T-cell (primary cell): ENCODE results near the gene MAEL. TPM values are rescaled to one million over a fixed set of nuclear protein-coding genes. Genes with fewer than 3 reads are reported as not detected.
"Not testable (repeated sequence)": the region's sequence is repeated elsewhere in the genome, so short reads cannot be mapped to it uniquely, and the experiment has no call there.

ENCODE experiments used
- ATAC-seq, 4 experiments: fragments of 200-7000 bp in 3 of 4; fragments of 150-1000 bp in 1 of 4; cut with Tn5 transposase; replicated peaks in 1 of 4; 1 replicate in 3 of 4; 2 replicates in 1 of 4; pipeline ENCODE4 v1.10.0; 2021; ENCODE audit warnings: moderate library complexity in 3 of 4, mild to moderate bottlenecking in 2 of 4, moderate number of reproducible peaks in 1 of 4
- CTCF ChIA-PET, 2 donors: fragments of 300-600 bp; sonication (Branson Sonifier 250); formaldehyde crosslinking; loops; one replicate each; lab custom pipeline; 2022; ENCODE audit warnings: antibody characterized with exemption in 2 of 2; lab: Charles Lee
- POLR2A ChIA-PET, 2 donors: fragments of 300-600 bp; sonication (Branson Sonifier 250); formaldehyde crosslinking; loops; one replicate each; lab custom pipeline; 2022; ENCODE audit warnings: antibody characterized with exemption in 2 of 2; lab: Charles Lee
- DNase-seq, 35 experiments: peaks; one replicate each; pipeline versions ENCODE4 v3.0.0 to v3.0.0-alpha.2; 2013 to 2023
- H3K27ac ChIP-seq: one replicate; pipeline ENCODE4 v1.5.1; 2013; ENCODE audit warnings: low read length
- H3K27me3 ChIP-seq, 2 experiments: replicated peaks in 1 of 2; 1 replicate in 1 of 2; 2 replicates in 1 of 2; pipeline versions ENCODE4 v1.6.1 to v1.7.0; 2013; ENCODE audit warnings: low read length in 1 of 2, mixed read lengths in 1 of 2; ENCODE audit not compliant: control insufficient read depth in 2 of 2, insufficient read depth in 2 of 2; ENCODE audit errors: extremely low read depth in 1 of 2
- H3K36me3 ChIP-seq, 2 donors: 1 replicate in 1 of 2; 2 replicates in 1 of 2; pipeline versions ENCODE4 v1.6.1 to v1.7.0; 2013; ENCODE audit warnings: low read length in 1 of 2; ENCODE audit not compliant: control insufficient read depth in 2 of 2, insufficient read depth in 1 of 2; ENCODE audit errors: extremely low read depth in 1 of 2
- H3K4me1 ChIP-seq, 2 experiments: 1 replicate in 1 of 2; 2 replicates in 1 of 2; pipeline versions ENCODE4 v1.6.1 to v1.7.0; 2013; ENCODE audit warnings: low read length in 2 of 2, mixed read lengths in 1 of 2; ENCODE audit not compliant: insufficient read depth in 2 of 2, control insufficient read depth in 1 of 2; ENCODE audit errors: extremely low read depth in 1 of 2
- H3K4me3 ChIP-seq, 2 donors: 1 replicate in 1 of 2; 2 replicates in 1 of 2; pipeline versions ENCODE4 v1.5.1 to v1.7.0; 2013; ENCODE audit warnings: mild to moderate bottlenecking in 2 of 2, low read length in 1 of 2, moderate library complexity in 1 of 2; ENCODE audit not compliant: control insufficient read depth in 1 of 2; ENCODE audit errors: extremely low read depth in 1 of 2
- H3K9me3 ChIP-seq: 2 replicates; pipeline ENCODE4 v1.7.0; 2013
- H3K27ac Mint-ChIP-seq, 2 donors: one replicate each; pipeline ENCODE4 v1.8.0; 2020 to 2021; ENCODE audit warnings: mild to moderate bottlenecking in 2 of 2, mixed read lengths in 2 of 2
- H3K27me3 Mint-ChIP-seq, 2 donors: one replicate each; pipeline ENCODE4 v1.8.0; 2021 to 2022; ENCODE audit warnings: mixed read lengths in 2 of 2
- H3K36me3 Mint-ChIP-seq: one replicate; pipeline ENCODE4 v1.8.0; 2021; ENCODE audit warnings: mixed read lengths
- H3K4me1 Mint-ChIP-seq, 3 donors: one replicate each; pipeline ENCODE4 v1.8.0; 2020 to 2022; ENCODE audit warnings: mixed read lengths in 3 of 3, mild to moderate bottlenecking in 1 of 3
- H3K4me3 Mint-ChIP-seq, 3 donors: one replicate each; pipeline ENCODE4 v1.8.0; 2020 to 2022; ENCODE audit warnings: mild to moderate bottlenecking in 3 of 3, mixed read lengths in 3 of 3, moderate library complexity in 3 of 3
- H3K9me3 Mint-ChIP-seq, 3 donors: one replicate each; pipeline ENCODE4 v1.8.0; 2020 to 2022; ENCODE audit warnings: mixed read lengths in 3 of 3
- WGBS: methylation state at CpG from one replicate; pipeline ENCODE4 v1.1.5; 2013; ENCODE audit warnings: missing lambda C conversion rate; ENCODE audit not compliant: insufficient coverage; 5-methylcytosine and 5-hydroxymethylcytosine counted together
- total RNA-seq, 35 experiments: library from RNA in 6 of 35; stranded (reverse) in 6 of 35; fragments of 120-200 nt in 1 of 35; gene quantifications; one replicate each; pipeline versions ENCODE4 v1.2.1 to v1.2.4 and lab custom pipeline; 2013 to 2026

The MAEL gene
- total RNA-seq, 5 donors from 2014 or later (not counting 1 experiment from before 2014, with no cell fraction given), result not detected

DNA sequence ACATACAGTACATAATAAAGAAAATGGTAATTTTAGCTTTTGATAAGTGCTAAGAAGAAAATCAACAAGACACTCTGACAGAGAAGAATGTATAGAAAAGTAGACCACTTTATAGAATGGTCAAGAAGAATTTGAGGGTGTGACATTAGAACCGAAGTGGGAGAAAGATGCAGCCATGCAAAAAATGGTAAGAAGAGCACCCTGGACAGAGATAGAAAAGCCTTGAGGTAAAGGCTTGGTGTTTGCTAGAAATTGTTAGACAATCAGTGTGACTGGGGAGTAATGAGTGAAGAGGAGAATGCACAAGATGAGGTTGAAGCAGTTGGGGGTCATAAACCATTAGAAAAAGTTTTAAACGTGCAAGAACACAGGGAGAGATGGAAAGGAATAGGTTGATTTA is 23.5 kb downstream of the MAEL start:
- ChIA-PET CTCF (no interaction called here), POLR2A (no interaction called here)
- Histone ChIP-seq H3K36me3 (no peaks in the 10 kb centered on the region), H3K4me1 (peaks cover 0 to 3% of the 10 kb centered on the region in 2 experiments), H3K9me3 (no peaks in the 10 kb centered on the region), H3K27ac (no peak overlapping the region), H3K4me3 (no peak overlapping the region), H3K27me3 (peaks cover 0 to 3% of the 10 kb centered on the region in 2 experiments)
- no peaks in the 10 kb centered on the region for H3K36me3 Mint-ChIP-seq
- H3K4me1 Mint-ChIP-seq, result no peaks in the 10 kb centered on the region
- H3K9me3 Mint-ChIP-seq, result no peaks in the 10 kb centered on the region
- no peak overlapping the region for H3K4me3 Mint-ChIP-seq
- H3K27me3 Mint-ChIP-seq, result peaks cover 15 to 29% of the 10 kb centered on the region in 2 donors
- 68% methylated on average over 2 of the region's 2 CpGs for WGBS
- ATAC-seq (no peak), DNase-seq (no peak)
- no peak overlapping the region for H3K27ac Mint-ChIP-seq

DNA sequence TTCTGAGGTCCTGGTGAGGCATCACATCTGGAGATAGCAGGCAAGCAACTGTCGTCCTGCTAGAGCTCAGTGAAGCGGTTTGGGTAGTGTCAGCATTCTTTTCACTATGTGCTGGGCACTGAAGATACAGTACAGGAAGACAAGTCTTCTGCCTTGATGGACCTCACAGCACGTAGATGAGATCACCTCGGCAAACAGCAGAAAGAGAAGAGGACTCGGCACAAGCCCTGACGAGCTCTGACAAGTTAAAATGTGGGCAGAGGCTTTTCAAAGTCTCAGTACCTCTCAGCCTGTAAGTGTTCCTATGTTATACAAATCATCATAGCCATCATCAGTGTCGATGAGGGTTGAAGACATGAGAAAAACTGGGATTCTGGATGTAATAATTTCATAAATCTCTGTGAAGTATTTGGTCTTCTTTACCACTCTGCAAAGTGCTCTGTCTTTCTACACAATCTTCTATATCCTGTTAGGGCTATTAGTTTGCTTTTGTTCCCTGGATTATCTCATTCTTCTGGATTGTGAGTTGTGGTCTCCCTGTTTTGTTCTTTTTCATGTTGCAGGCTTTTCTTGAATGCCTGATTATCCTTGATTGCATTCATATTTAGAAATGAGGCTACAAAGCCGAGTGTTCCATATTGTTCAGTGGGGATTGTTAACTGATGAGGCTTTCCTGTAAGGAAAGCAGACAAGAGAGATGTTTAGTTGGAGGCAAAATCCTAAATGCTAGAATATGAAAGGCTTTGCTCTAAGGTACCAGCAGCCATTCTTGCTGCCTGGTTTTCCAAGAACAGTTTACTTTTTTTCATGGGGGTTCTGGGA is 24.2 kb downstream of the MAEL start:
- CTCF ChIA-PET, result no interaction called here
- H3K27ac ChIP-seq, result no peak overlapping the region
- Mint-ChIP-seq H3K9me3 (no peaks in the 10 kb centered on the region), H3K27me3 (peaks cover 15 to 29% of the 10 kb centered on the region in 2 donors), H3K36me3 (no peaks in the 10 kb centered on the region), H3K4me1 (no peaks in the 10 kb centered on the region), H3K4me3 (no peak overlapping the region), H3K27ac (no peak overlapping the region)
- no peak overlapping the region for H3K4me3 ChIP-seq
- H3K4me1 ChIP-seq, result peaks cover 0 to 3% of the 10 kb centered on the region in 2 experiments
- POLR2A ChIA-PET, result interaction anchor here in 1 of 2 donors (0.6 kb wide), 1 partner anchor 954 kb away, joined by 3 read pairs; no protein-coding TSS in a partner anchor
- H3K36me3 ChIP-seq, result no peaks in the 10 kb centered on the region
- WGBS, result 86% methylated on average over 5 of the region's 8 CpGs
- ATAC-seq, result no peak
- no peaks in the 10 kb centered on the region for H3K9me3 ChIP-seq
- no peak for DNase-seq
- peaks cover 0 to 3% of the 10 kb centered on the region in 2 experiments for H3K27me3 ChIP-seq

DNA sequence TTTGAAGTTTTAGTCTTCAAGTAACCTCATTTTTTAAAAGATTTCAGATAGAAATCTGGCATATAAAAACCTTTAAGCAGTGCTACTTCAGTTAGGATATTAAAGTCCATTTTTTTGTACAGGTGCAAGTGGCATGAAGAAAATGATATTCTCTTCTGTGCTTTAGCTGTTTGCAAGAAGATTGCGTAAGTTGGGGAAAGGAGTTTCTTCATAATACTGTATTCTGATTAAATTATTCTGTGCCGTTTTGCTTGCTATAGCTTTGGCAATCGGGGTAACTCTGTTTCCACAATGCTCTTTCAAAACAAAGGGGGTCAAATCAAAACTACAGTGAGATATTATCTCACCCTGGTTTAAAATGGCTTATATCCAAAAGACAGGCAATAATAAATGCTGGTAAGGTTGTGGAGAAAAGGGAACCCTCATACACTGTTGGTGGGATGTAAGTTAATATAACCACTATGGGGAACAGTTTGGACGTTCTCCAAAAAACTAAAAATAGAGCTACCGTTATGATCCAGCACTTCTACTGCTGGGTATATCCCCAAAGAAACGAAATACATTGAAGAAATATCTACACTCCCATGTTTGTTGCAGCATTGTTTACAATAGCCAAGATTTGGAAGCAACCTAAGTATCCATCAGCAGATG is 27.1 kb downstream of the MAEL start:
- 83% methylated on average over 1 of the region's 6 CpGs for WGBS
- ChIA-PET CTCF (no interaction called here), POLR2A (interaction anchor here in 1 of 2 donors (0.7 kb wide), 1 partner anchor 46 kb away, joined by 3 read pairs; no protein-coding TSS in a partner anchor)
- H3K4me1 Mint-ChIP-seq, result no peaks in the 10 kb centered on the region
- H3K9me3 Mint-ChIP-seq, result no peaks in the 10 kb centered on the region
- no peak overlapping the region for H3K27ac Mint-ChIP-seq
- no peak for ATAC-seq
- Histone ChIP-seq H3K27me3 (no peaks in the 10 kb centered on the region), H3K27ac (no peak overlapping the region), H3K36me3 (no peaks in the 10 kb centered on the region), H3K4me3 (no peak overlapping the region), H3K9me3 (no peaks in the 10 kb centered on the region), H3K4me1 (no peaks in the 10 kb centered on the region)
- no peak overlapping the region for H3K4me3 Mint-ChIP-seq
- H3K36me3 Mint-ChIP-seq, result no peaks in the 10 kb centered on the region
- DNase-seq, result no peak
- peaks cover 2 to 18% of the 10 kb centered on the region in 2 donors for H3K27me3 Mint-ChIP-seq

DNA sequence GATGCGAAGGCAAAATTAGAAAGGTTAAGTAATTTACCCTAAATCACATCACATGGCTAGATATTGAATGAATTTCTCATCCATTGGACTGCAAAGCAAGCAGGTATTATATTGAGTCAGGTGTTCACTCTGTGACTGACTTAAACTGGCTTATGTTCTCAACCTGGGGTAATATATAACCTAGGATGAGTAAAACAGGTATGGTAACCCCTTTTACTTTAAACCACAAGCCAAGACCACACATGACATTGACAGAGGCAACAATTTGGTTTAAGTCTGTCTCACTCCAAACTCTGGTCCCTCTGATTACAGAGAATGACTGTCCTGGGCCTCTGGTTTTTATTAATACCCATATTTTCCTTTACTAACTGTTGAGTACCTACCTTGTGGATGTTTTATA is 33.3 kb downstream of the MAEL start:
- H3K27ac ChIP-seq, result no peak overlapping the region
- Mint-ChIP-seq H3K36me3 (peaks cover 7% of the 10 kb centered on the region), H3K27ac (no peak overlapping the region), H3K27me3 (peaks cover 13 to 21% of the 10 kb centered on the region in 2 donors), H3K4me1 (no peaks in the 10 kb centered on the region), H3K9me3 (no peaks in the 10 kb centered on the region), H3K4me3 (no peak overlapping the region)
- DNase-seq (no peak), ATAC-seq (no peak)
- no CpG with 5 or more reads among the region's 1 CpG for WGBS
- H3K9me3 ChIP-seq, result no peaks in the 10 kb centered on the region
- H3K4me3 ChIP-seq, result no peak overlapping the region
- POLR2A ChIA-PET, result no interaction called here
- no peaks in the 10 kb centered on the region for H3K27me3 ChIP-seq
- no peaks in the 10 kb centered on the region for H3K36me3 ChIP-seq
- CTCF ChIA-PET, result interaction anchor here in 1 of 2 donors (0.9 kb wide), 1 partner anchor 15 kb away, joined by 3 read pairs; no protein-coding TSS in a partner anchor
- H3K4me1 ChIP-seq, result no peaks in the 10 kb centered on the region

DNA sequence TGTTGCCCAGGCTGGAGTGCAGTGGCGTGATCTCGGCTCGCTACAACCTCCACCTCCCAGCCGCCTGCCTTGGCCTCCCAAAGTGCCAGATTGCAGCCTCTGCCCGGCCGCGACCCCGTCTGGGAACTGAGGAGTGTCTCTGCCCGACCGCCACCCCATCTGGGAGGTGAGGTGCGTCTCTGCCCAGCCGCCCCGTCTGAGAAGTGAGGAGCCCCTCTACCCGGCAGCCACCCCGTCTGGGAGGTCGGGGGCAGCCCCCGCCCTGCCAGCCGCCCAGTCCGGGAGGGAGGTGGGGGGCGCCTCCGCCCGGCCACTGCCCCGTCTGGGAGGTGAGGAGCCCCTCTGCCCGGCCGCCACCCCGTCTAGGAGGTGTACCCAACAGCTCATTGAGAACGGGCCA is 40.5 kb downstream of the MAEL start:
- POLR2A ChIA-PET, H3K27ac ChIP-seq: not testable (repeated sequence)

DNA sequence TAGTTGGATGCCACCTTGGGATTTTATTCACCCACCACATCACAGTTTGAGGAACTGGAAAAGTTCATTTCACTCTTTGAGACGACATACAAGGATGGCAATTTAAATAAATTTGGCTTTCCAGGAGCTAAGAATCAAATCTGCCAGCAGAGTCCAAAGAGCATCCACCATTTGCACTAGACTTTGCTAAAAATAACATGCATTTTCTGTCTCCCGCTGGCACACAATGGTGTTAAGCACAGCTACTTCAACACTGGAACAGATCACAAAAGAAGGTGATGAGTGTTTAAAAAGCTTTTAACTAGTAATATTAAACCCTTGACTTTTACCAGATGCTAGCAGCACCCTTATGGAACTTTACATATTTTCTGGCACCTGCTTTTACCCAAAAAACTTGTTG is 44.6 kb downstream of the MAEL start:
- peaks cover 0 to 7% of the 10 kb centered on the region in 2 donors for H3K27me3 Mint-ChIP-seq
- H3K36me3 ChIP-seq, result no peaks in the 10 kb centered on the region
- H3K36me3 Mint-ChIP-seq, result no peaks in the 10 kb centered on the region
- H3K27ac Mint-ChIP-seq, result no peak overlapping the region
- H3K27me3 ChIP-seq, result peaks cover 0 to 1% of the 10 kb centered on the region in 2 experiments
- H3K9me3 Mint-ChIP-seq, result no peaks in the 10 kb centered on the region
- ChIA-PET CTCF (interaction anchor here in 1 of 2 donors (0.6 kb wide), 1 partner anchor 124 kb away, joined by 4 read pairs; no protein-coding TSS in a partner anchor), POLR2A (no interaction called here)
- H3K4me3 Mint-ChIP-seq, result no peak overlapping the region
- H3K4me1 Mint-ChIP-seq, result no peaks in the 10 kb centered on the region
- no peaks in the 10 kb centered on the region for H3K4me1 ChIP-seq
- H3K27ac ChIP-seq, result no peak overlapping the region
- ATAC-seq (no peak), DNase-seq (no peak)
- H3K9me3 ChIP-seq, result no peaks in the 10 kb centered on the region
- H3K4me3 ChIP-seq, result no peak overlapping the region
- 60% methylated on average over 1 of the region's 2 CpGs for WGBS

More for the DNA sequence above, 40.5 kb downstream of the MAEL start:
- H3K36me3 ChIP-seq, H3K9me3 ChIP-seq, DNase-seq, H3K4me1 Mint-ChIP-seq, H3K4me1 ChIP-seq, H3K27me3 ChIP-seq, H3K4me3 Mint-ChIP-seq, ATAC-seq, H3K4me3 ChIP-seq, H3K9me3 Mint-ChIP-seq, H3K27ac Mint-ChIP-seq, CTCF ChIA-PET: not testable (repeated sequence)
- H3K27me3 Mint-ChIP-seq, result peaks cover 23 to 38% of the 10 kb centered on the region in 2 donors
- H3K36me3 Mint-ChIP-seq, result peaks cover 11% of the 10 kb centered on the region
- 95% methylated on average over 18 of the region's 27 CpGs for WGBS
